Suprapubic skin (tissue), 4 donors: ENCODE results near the gene SPATC1L. TPM values are rescaled to one million over a fixed set of nuclear protein-coding genes. Genes with fewer than 3 reads are reported as not detected.
"Not testable (repeated sequence)": the region's sequence is repeated elsewhere in the genome, so short reads cannot be mapped to it uniquely, and the experiment has no call there.

ENCODE experiments used
- DNase-seq, 2 donors: peaks; one replicate each; pipeline ENCODE4 v3.0.0-alpha.2; 2019; ENCODE audit warnings: low spot score in 2 of 2
- H3K27ac ChIP-seq: fragments of 200-600 bp; sonication (generic); one replicate; pipeline ENCODE4 v1.5.1; 2019
- H3K27me3 ChIP-seq: fragments of 200-600 bp; sonication (generic); one replicate; pipeline ENCODE4 v1.5.1; 2019
- H3K36me3 ChIP-seq: fragments of 200-600 bp; sonication (generic); one replicate; pipeline ENCODE4 v1.5.1; 2019
- H3K4me1 ChIP-seq: fragments of 200-600 bp; sonication (generic); one replicate; pipeline ENCODE4 v1.5.1; 2019
- H3K4me3 ChIP-seq: fragments of 200-600 bp; sonication (generic); one replicate; pipeline ENCODE4 v1.5.1; 2019; ENCODE audit warnings: mild to moderate bottlenecking
- H3K9me3 ChIP-seq: fragments of 200-600 bp; sonication (generic); one replicate; pipeline ENCODE4 v1.5.1; 2019
- CTCF ChIP-seq, 2 donors: fragments of 200-600 bp in 1 of 2; fragments of 450-650 bp in 1 of 2; sonication (generic) in 1 of 2; IDR thresholded peaks; one replicate each; pipeline ENCODE4 v1.5.1; 2016 to 2019; ENCODE audit warnings: antibody characterized with exemption in 2 of 2, mild to moderate bottlenecking in 1 of 2, moderate library complexity in 1 of 2
- EP300 ChIP-seq: sonication (generic); formaldehyde crosslinking; IDR thresholded peaks from one replicate; pipeline ENCODE4 v1.6.1; 2017; ENCODE audit warnings: antibody characterized with exemption
- POLR2A ChIP-seq, 2 donors: fragments of 450-650 bp; IDR thresholded peaks; one replicate each; pipeline ENCODE4 v1.6.1; 2017; ENCODE audit warnings: antibody characterized with exemption in 2 of 2, mild to moderate bottlenecking in 2 of 2, moderate library complexity in 2 of 2
- POLR2AphosphoS5 ChIP-seq, 3 donors: sonication (generic); formaldehyde crosslinking; IDR thresholded peaks; one replicate each; pipeline ENCODE4 v1.6.1; 2017; ENCODE audit warnings: antibody characterized with exemption in 3 of 3
- WGBS: methylation state at CpG from one replicate; pipeline ENCODE4 v1.1.5; 2018; 5-methylcytosine and 5-hydroxymethylcytosine counted together
- total RNA-seq, 4 donors: library from RNA; depleted of rRNA; stranded (reverse); fragments of >200 nt; gene quantifications; one replicate each; pipeline ENCODE4 v1.1.0, GENCODE V29; 2016

The SPATC1L gene
- total RNA-seq, 4 donors from 2014 or later: 2.5 to 15.0 (median 6.9) TPM

- Histone ChIP-seq H3K4me1 (peaks cover 35% of the 10 kb centered on the region), H3K9me3 (no peaks in the 10 kb centered on the region), H3K27ac (peak overlapping the region; percentile 63), H3K4me3 (peak overlapping the region; percentile 44), H3K36me3 (no peaks in the 10 kb centered on the region), H3K27me3 (no peaks in the 10 kb centered on the region)
- peak; percentile 91 to 93 for DNase-seq
- WGBS: 11% methylated on average over 30 of the region's 30 CpGs
- no peak for TF ChIP-seq EP300
- TF ChIP-seq POLR2AphosphoS5 (IDR thresholded peaks at IDR 0.05): peak in 2 of 3 donors; percentile 9 to 88
- TF ChIP-seq CTCF (IDR thresholded peaks at IDR 0.05): no peak
Measured at GRCh38 chr21:46184625-46185555, 631 bp upstream of the SPATC1L start.

GRCh38 chr21:46183337-46183909, 836 bp downstream of the SPATC1L start:
- H3K27me3 ChIP-seq, H3K27ac ChIP-seq, H3K36me3 ChIP-seq, DNase-seq, H3K9me3 ChIP-seq: not testable (repeated sequence)
- WGBS: 38% methylated on average over 1 of the region's 13 CpGs
- Histone ChIP-seq H3K4me3 (peak overlapping the region; percentile 44), H3K4me1 (peaks cover 20% of the 10 kb centered on the region)

- Histone ChIP-seq H3K4me1 (peaks cover 14% of the 10 kb centered on the region), H3K9me3 (no peaks in the 10 kb centered on the region), H3K36me3 (no peaks in the 10 kb centered on the region), H3K27me3 (no peaks in the 10 kb centered on the region), H3K4me3 (no peak overlapping the region), H3K27ac (no peak overlapping the region)
- TF ChIP-seq POLR2A (IDR thresholded peaks at IDR 0.05) (no peak), POLR2AphosphoS5 (IDR thresholded peaks at IDR 0.05) (no peak), EP300 (no peak)
- DNase-seq: peak; percentile 68 to 81
- WGBS: 93% methylated on average over 28 of the region's 44 CpGs
Measured at GRCh38 chr21:46182548-46183336, 1.5 kb downstream of the SPATC1L start.

- Histone ChIP-seq H3K36me3 (no peaks in the 10 kb centered on the region), H3K4me3 (no peak overlapping the region), H3K27me3 (no peaks in the 10 kb centered on the region), H3K9me3 (no peaks in the 10 kb centered on the region), H3K27ac (no peak overlapping the region), H3K4me1 (peaks cover 10% of the 10 kb centered on the region)
- TF ChIP-seq CTCF (IDR thresholded peaks at IDR 0.05): no peak
- TF ChIP-seq POLR2AphosphoS5 (IDR thresholded peaks at IDR 0.05): no peak
- TF ChIP-seq POLR2A (IDR thresholded peaks at IDR 0.05): no peak
- no peak for TF ChIP-seq EP300
- WGBS: 87% methylated on average over 11 of the region's 16 CpGs
- peak; percentile 62 to 69 for DNase-seq
Measured at GRCh38 chr21:46181953-46182547, 2.2 kb downstream of the SPATC1L start.

GRCh38 chr21:46181436-46181835, 2.8 kb downstream of the SPATC1L start:
- Histone ChIP-seq H3K4me1 (peaks cover 10% of the 10 kb centered on the region), H3K9me3 (no peaks in the 10 kb centered on the region), H3K27ac (no peak overlapping the region), H3K27me3 (no peaks in the 10 kb centered on the region), H3K4me3 (no peak overlapping the region), H3K36me3 (no peaks in the 10 kb centered on the region)
- TF ChIP-seq POLR2A (IDR thresholded peaks at IDR 0.05): no peak
- TF ChIP-seq EP300: no peak
- no peak for TF ChIP-seq POLR2AphosphoS5 (IDR thresholded peaks at IDR 0.05)
- no peak for TF ChIP-seq CTCF (IDR thresholded peaks at IDR 0.05)
- WGBS: 92% methylated on average over 6 of the region's 19 CpGs
- DNase-seq: peak; percentile 55 to 75
